HG03558 (cell line): ENCODE data around the gene A1BG.
A peak's percentile ranks its signal among the peaks of the same experiment; 100 is the strongest.
"Not testable (repeated sequence)": the region's sequence is repeated elsewhere in the genome, so short reads cannot be mapped to it uniquely, and the experiment has no call there.

Experiments used
- ATAC-seq: cut with Tn5 transposase; IDR thresholded peaks from one replicate; pipeline ENCODE4 v1.9.1; 2021; ENCODE audit warnings: moderate number of reproducible peaks; ENCODE audit not compliant: unreplicated experiment; ENCODE audit errors: extremely low read depth

The A1BG gene

GRCh38 chr19:58362272-58362994 lies 9.1 kb upstream of the A1BG start, which contains the start of gene ZNF497:
Gene ZNF497, minus strand, starts transcription at chr19:58362751. Its CDS starts 5,116 bp downstream, at chr19:58357635.
- ATAC-seq: peak; percentile 53

GRCh38 chr19:58361900-58362271 lies 8.6 kb upstream of the A1BG start:
- no peak for ATAC-seq

- ATAC-seq: no peak
Measured at GRCh38 chr19:58357481-58358145, 4.3 kb upstream of the A1BG start.

- ATAC-seq: no peak
Measured at GRCh38 chr19:58356766-58357480, 3.6 kb upstream of the A1BG start.

- no peak for ATAC-seq
Measured at GRCh38 chr19:58355908-58356765, 2.8 kb upstream of the A1BG start.

GRCh38 chr19:58355215-58355796 lies 2.0 kb upstream of the A1BG start:
- ATAC-seq: no peak

- ATAC-seq: no peak
Measured at GRCh38 chr19:58354478-58355030, 1.3 kb upstream of the A1BG start.

GRCh38 chr19:58353717-58354477 lies 605 bp upstream of the A1BG start:
- ATAC-seq: no peak

GRCh38 chr19:58351990-58352755 lies 1.1 kb downstream of the A1BG start:
- no peak for ATAC-seq

- ATAC-seq: no peak
Measured at GRCh38 chr19:58351558-58351878, 1.8 kb downstream of the A1BG start.

- no peak for ATAC-seq
Measured at GRCh38 chr19:58350871-58351557, 2.3 kb downstream of the A1BG start.

GRCh38 chr19:58350001-58350861 lies 3.1 kb downstream of the A1BG start:
- ATAC-seq: no peak

GRCh38 chr19:58349590-58349989 lies 3.7 kb downstream of the A1BG start:
- no peak for ATAC-seq

- not testable (repeated sequence) for ATAC-seq
Measured at GRCh38 chr19:58348080-58348479, 5.2 kb downstream of the A1BG start.

GRCh38 chr19:58346961-58347929 lies 6.0 kb downstream of the A1BG start:
- peak; percentile 60 for ATAC-seq

GRCh38 chr19:58345558-58345957 lies 7.7 kb downstream of the A1BG start:
- ATAC-seq: no peak
